ENCODE data around the gene ARL4A. TPM values are rescaled to one million over a fixed set of nuclear protein-coding genes. Genes with fewer than 3 reads are reported as not detected.

ARL4A gene
- polyA plus RNA-seq, 1 donor (not counting 4 experiments of a cell fraction or from before 2014, with no cell fraction given), result 17.1 TPM

DNA sequence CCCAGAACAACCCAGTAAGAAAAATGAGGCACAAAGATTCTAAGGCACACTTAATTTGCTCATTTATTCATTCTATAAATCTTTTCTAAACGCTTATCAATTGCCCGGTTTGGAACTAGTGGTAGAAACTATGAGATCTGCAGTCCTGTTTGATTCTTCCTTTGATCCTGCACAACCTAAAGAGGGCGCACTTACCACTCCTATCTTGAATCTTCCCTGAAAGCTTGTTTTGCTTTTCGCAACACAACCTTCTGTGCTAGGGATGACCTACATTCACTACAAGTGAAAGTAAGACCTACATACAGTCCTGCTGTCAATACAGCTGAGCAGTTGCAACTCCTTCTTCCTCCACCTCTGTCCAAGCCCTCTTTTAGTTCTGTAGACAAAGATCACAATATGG is 12.6 kb upstream of the ARL4A start:
- Histone ChIP-seq H3K9ac (ENCODE audit: control insufficient read depth, extremely low read depth, insufficient read depth, low read length) (no peak overlapping the region), H3K27me3 (ENCODE audit: control insufficient read depth, extremely low read depth, insufficient read depth, low read length) (no peaks in the 10 kb centered on the region), H3K4me2 (ENCODE audit: control insufficient read depth, extremely low read depth, insufficient read depth, low read depth, low read length) (peak overlapping the region; percentile 35), H3K36me3 (ENCODE audit: control insufficient read depth in 2 of 2, extremely low read depth in 1 of 2, insufficient read depth in 2 of 2, low read length in 2 of 2) (no peaks in the 10 kb centered on the region), H4K20me1 (ENCODE audit: control insufficient read depth, extremely low read depth, insufficient read depth, low read length) (no peaks in the 10 kb centered on the region), H3K9me1 (ENCODE audit: control insufficient read depth, extremely low read depth, insufficient read depth, low read length) (no peaks in the 10 kb centered on the region), H3K79me2 (ENCODE audit: control insufficient read depth, insufficient read depth, low read length) (no peaks in the 10 kb centered on the region), H3K9me3 (ENCODE audit: control insufficient read depth, low read depth, low read length) (no peaks in the 10 kb centered on the region), H3K27ac (ENCODE audit: control insufficient read depth, insufficient read depth, low read length) (no peak overlapping the region), H3K4me3 (ENCODE audit: control insufficient read depth in 2 of 3, extremely low read depth in 1 of 3, insufficient read depth in 2 of 3, low read depth in 1 of 3, low read length in 3 of 3) (no peak overlapping the region), H3K4me1 (ENCODE audit: control insufficient read depth, extremely low read depth, insufficient read depth, low read length) (peaks cover 18% of the 10 kb centered on the region), H2AFZ (ENCODE audit: control insufficient read depth, low read length) (no peak overlapping the region)
- FAIRE-seq (peak; percentile 56), DNase-seq (ENCODE audit: low read depth, low spot score) (no peak)
- no peak for TF ChIP-seq EZH2 (IDR thresholded peaks at IDR 0.05; ENCODE audit: low read length)
- TF ChIP-seq CTCF (optimal IDR thresholded peaks at IDR 0.05 in 1 of 3, IDR thresholded peaks at IDR 0.05 in 1 of 3, conservative IDR thresholded peaks at IDR 0.05 in 1 of 3; ENCODE audit: extremely low read depth in 1 of 3, insufficient read depth in 2 of 3, low read length in 3 of 3), result peak; percentile 45 to 48 (median 46)
- dilution Hi-C loops (cut with MboI; ENCODE audit: extremely low pct_ligation_motif_present, low sequenced_read_pairs), result loop anchor here (25.0 kb wide), 1 partner anchor 587 kb away; no protein-coding TSS in a partner anchor

- H3K79me2 ChIP-seq (ENCODE audit: control insufficient read depth, insufficient read depth, low read length), result peaks cover 10% of the 10 kb centered on the region
- H4K20me1 ChIP-seq (ENCODE audit: control insufficient read depth, extremely low read depth, insufficient read depth, low read length), result no peaks in the 10 kb centered on the region
- FAIRE-seq (no peak), DNase-seq (ENCODE audit: low read depth, low spot score) (no peak)
- no peak overlapping the region for H3K4me3 ChIP-seq (ENCODE audit: control insufficient read depth in 2 of 3, extremely low read depth in 1 of 3, insufficient read depth in 2 of 3, low read depth in 1 of 3, low read length in 3 of 3)
- TF ChIP-seq EZH2 (IDR thresholded peaks at IDR 0.05; ENCODE audit: low read length) (no peak), CTCF (optimal IDR thresholded peaks at IDR 0.05 in 1 of 3, IDR thresholded peaks at IDR 0.05 in 1 of 3, conservative IDR thresholded peaks at IDR 0.05 in 1 of 3; ENCODE audit: extremely low read depth in 1 of 3, insufficient read depth in 2 of 3, low read length in 3 of 3) (peak in 1 of 3 experiments; percentile 15)
- H3K27ac ChIP-seq (ENCODE audit: control insufficient read depth, insufficient read depth, low read length), result no peak overlapping the region
- dilution Hi-C loops (cut with MboI; ENCODE audit: extremely low pct_ligation_motif_present, low sequenced_read_pairs), result loop anchor here (25.0 kb wide), 1 partner anchor 578 kb away; no protein-coding TSS in a partner anchor
- H2AFZ ChIP-seq (ENCODE audit: control insufficient read depth, low read length), result no peak overlapping the region
- H3K9me1 ChIP-seq (ENCODE audit: control insufficient read depth, extremely low read depth, insufficient read depth, low read length), result no peaks in the 10 kb centered on the region
- no peaks in the 10 kb centered on the region for H3K27me3 ChIP-seq (ENCODE audit: control insufficient read depth, extremely low read depth, insufficient read depth, low read length)
- no peaks in the 10 kb centered on the region for H3K9me3 ChIP-seq (ENCODE audit: control insufficient read depth, low read depth, low read length)
- no peaks in the 10 kb centered on the region for H3K36me3 ChIP-seq (ENCODE audit: control insufficient read depth in 2 of 2, extremely low read depth in 1 of 2, insufficient read depth in 2 of 2, low read length in 2 of 2)
- H3K4me1 ChIP-seq (ENCODE audit: control insufficient read depth, extremely low read depth, insufficient read depth, low read length), result no peaks in the 10 kb centered on the region
- no peak overlapping the region for H3K4me2 ChIP-seq (ENCODE audit: control insufficient read depth, extremely low read depth, insufficient read depth, low read depth, low read length)
- H3K9ac ChIP-seq (ENCODE audit: control insufficient read depth, extremely low read depth, insufficient read depth, low read length), result no peak overlapping the region
Observed at GRCh38 chr7:12683678-12684585, 3.5 kb upstream of the ARL4A start.

Data from keratinocyte (primary cell).